Measurements from ENCODE around the gene TWF2.

Gene TWF2

DNA sequence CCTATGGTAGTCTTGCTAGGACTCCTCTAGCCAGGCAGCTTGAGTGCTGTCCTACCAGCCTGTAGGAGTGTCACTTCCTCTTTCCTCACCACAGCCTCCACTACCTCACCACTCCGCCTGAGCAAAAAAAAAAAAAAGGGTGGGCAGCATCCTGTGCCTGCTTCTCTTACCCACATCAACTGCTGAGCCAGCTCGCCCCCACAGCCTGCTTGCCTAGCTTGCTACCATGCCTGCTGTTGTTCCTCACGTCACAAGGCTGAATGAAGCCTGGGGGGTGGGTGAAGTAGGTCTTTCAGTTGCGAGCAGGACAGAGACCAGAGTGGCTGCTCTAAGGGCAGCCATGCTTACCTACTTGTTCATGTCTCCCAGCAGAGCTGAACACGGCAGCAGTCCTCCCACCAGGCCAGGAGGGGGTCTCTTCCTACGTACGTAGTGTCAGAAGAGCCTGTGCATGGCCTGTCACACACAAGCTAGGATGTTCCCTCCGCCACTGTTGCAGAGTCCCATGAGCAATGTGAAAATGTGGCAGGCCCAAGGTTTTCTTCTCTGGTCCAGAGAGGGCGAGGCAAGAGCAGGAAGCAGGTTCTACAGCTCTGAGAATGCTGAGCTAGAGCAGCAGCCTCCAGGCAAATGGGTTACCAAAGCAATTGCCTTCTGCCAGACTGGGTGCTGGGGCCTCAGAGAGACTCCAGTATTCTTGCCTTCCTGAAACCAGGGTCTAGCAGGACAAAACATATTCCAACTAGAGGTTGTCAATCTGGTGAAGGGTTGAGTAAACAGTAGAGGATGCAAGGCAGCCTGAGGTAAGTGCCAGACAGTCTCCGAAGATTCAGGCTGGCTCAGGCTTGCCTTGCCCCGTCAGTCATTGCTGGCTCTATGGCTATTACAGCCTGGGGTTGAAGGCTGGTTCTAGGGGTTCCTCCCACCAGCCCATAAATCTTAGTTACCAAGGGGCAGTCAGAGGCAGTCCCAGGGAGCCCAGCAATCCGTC, 14.7 kb upstream of the TWF2 start:
- Mint-ChIP-seq H3K9me3 (no peaks in the 10 kb centered on the region), H3K27me3 (no peaks in the 10 kb centered on the region), H3K4me3 (peak overlapping the region; percentile 78), H3K27ac (ENCODE audit: low read depth) (peak overlapping the region; percentile 97), H3K4me1 (peaks cover 85% of the 10 kb centered on the region), H3K36me3 (ENCODE audit: insufficient read depth) (peaks cover 77% of the 10 kb centered on the region)
- peak; percentile 92 for ATAC-seq (replicated peaks; ENCODE audit: extremely low read depth, poor library complexity, severe bottlenecking)
- DNase-seq (ENCODE audit: low spot score in 2 of 2), result peak; percentile 71 to 87

DNA sequence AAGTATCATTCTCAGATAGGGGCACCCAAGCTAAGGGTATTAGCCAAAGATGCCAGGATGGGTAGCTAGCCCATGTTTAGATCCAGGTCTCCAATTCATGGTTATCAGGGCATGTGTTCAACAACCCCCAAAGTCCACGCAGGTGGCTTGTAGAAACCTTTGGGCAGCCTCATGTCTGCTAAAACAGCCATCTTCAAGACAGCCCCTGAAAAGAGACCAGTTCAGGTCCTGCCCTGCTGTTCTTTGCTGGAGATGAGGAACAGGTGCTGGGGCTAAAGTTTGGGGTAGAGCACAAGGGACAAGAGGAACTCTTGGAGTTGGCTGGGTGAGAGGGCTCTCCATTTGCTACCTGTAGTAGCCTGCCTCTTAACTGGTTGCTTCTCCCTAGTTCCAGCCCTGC, 11.2 kb upstream of the TWF2 start:
- Mint-ChIP-seq H3K9me3 (no peaks in the 10 kb centered on the region), H3K27ac (ENCODE audit: low read depth) (peak overlapping the region; percentile 82), H3K4me1 (peaks cover 80% of the 10 kb centered on the region), H3K4me3 (peak overlapping the region; percentile 26), H3K36me3 (ENCODE audit: insufficient read depth) (peaks cover 60% of the 10 kb centered on the region), H3K27me3 (no peaks in the 10 kb centered on the region)
- DNase-seq (ENCODE audit: low spot score in 2 of 2) (no peak), ATAC-seq (replicated peaks; ENCODE audit: extremely low read depth, poor library complexity, severe bottlenecking) (no peak)

DNA sequence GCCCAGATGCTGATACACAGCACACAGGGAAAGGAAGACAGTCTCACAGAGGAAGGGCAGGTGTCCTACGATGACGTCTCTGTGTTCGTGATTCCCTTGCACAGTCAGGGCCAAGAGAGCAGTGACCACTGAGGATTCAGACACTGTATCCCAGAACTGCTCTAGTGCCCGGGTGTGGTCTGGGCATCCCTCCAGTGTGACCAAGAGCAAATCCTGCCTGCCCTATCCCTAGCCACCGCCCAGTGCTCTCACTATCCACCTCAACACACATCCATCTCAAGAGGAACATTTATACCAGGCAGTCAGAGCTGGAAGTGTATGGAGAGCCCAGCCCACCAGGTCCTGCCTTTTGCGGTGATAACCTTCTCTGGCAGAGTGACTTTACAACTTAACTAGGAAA, 10.7 kb upstream of the TWF2 start:
- no peak overlapping the region for H3K4me3 Mint-ChIP-seq
- no peak for ATAC-seq (replicated peaks; ENCODE audit: extremely low read depth, poor library complexity, severe bottlenecking)
- no peaks in the 10 kb centered on the region for H3K9me3 Mint-ChIP-seq
- H3K36me3 Mint-ChIP-seq (ENCODE audit: insufficient read depth), result peaks cover 57% of the 10 kb centered on the region
- no peak for DNase-seq (ENCODE audit: low spot score in 2 of 2)
- H3K4me1 Mint-ChIP-seq, result peaks cover 80% of the 10 kb centered on the region
- H3K27me3 Mint-ChIP-seq, result no peaks in the 10 kb centered on the region
- peak overlapping the region; percentile 82 for H3K27ac Mint-ChIP-seq (ENCODE audit: low read depth)

DNA sequence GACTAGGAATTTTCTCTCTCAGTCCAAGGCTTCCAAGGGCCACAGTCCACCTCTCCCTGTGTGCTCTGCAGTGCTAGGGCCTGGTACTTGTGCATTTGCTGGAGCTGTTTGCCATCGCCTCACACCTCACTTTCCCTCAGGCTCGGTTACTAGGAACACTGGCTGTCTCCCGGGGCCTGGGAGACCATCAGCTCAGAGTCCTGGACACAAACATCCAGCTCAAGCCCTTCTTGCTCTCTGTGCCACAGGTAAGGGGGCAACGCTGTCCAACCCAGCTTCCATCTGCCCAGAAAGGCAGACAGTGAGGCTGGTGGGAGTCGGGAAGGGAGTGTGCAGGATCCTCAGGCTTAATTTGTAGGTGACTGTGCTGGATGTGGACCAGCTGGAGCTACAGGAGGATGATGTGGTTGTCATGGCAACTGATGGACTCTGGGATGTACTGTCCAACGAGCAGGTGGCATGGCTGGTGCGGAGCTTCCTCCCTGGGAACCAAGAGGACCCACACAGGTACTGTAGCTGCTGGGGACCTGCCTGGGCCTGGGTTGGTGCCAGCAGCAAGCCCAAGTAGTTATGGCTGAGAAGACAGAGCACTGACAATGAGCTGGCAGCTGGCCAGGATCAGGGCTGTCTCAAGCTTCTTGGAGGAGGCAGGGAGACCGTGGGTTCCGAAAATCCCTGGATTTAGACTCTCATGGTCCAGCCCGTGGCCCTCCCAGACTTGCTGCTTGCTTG, 10.0 kb upstream of the TWF2 start:
- H3K4me1 Mint-ChIP-seq, result peaks cover 78% of the 10 kb centered on the region
- H3K27ac Mint-ChIP-seq (ENCODE audit: low read depth), result peak overlapping the region; percentile 82
- peaks cover 52% of the 10 kb centered on the region for H3K36me3 Mint-ChIP-seq (ENCODE audit: insufficient read depth)
- DNase-seq (ENCODE audit: low spot score in 2 of 2) (no peak), ATAC-seq (replicated peaks; ENCODE audit: extremely low read depth, poor library complexity, severe bottlenecking) (no peak)
- no peaks in the 10 kb centered on the region for H3K27me3 Mint-ChIP-seq
- no peaks in the 10 kb centered on the region for H3K9me3 Mint-ChIP-seq
- H3K4me3 Mint-ChIP-seq, result no peak overlapping the region

DNA sequence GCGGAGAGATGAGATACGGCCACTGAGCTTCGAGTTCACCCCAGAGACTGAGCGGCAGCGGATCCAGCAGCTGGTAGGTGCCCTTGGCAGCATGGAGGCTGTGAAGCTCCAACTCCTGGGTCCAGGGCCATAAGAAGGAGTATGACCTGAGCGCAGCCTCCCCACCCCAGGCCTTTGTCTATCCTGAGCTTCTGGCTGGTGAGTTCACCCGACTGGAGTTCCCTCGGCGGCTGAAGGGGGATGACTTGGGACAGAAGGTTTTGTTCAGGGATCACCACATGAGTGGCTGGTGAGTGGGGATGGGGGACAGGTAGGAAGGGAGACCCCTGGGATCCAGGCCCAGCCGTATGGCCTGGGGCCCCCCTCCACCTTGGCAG, 9.2 kb upstream of the TWF2 start:
- Mint-ChIP-seq H3K36me3 (ENCODE audit: insufficient read depth) (peaks cover 44% of the 10 kb centered on the region), H3K4me3 (peak overlapping the region; percentile 88), H3K9me3 (no peaks in the 10 kb centered on the region), H3K27ac (ENCODE audit: low read depth) (peak overlapping the region; percentile 82), H3K4me1 (peaks cover 76% of the 10 kb centered on the region), H3K27me3 (no peaks in the 10 kb centered on the region)
- no peak for ATAC-seq (replicated peaks; ENCODE audit: extremely low read depth, poor library complexity, severe bottlenecking)
- DNase-seq (ENCODE audit: low spot score in 2 of 2), result no peak

DNA sequence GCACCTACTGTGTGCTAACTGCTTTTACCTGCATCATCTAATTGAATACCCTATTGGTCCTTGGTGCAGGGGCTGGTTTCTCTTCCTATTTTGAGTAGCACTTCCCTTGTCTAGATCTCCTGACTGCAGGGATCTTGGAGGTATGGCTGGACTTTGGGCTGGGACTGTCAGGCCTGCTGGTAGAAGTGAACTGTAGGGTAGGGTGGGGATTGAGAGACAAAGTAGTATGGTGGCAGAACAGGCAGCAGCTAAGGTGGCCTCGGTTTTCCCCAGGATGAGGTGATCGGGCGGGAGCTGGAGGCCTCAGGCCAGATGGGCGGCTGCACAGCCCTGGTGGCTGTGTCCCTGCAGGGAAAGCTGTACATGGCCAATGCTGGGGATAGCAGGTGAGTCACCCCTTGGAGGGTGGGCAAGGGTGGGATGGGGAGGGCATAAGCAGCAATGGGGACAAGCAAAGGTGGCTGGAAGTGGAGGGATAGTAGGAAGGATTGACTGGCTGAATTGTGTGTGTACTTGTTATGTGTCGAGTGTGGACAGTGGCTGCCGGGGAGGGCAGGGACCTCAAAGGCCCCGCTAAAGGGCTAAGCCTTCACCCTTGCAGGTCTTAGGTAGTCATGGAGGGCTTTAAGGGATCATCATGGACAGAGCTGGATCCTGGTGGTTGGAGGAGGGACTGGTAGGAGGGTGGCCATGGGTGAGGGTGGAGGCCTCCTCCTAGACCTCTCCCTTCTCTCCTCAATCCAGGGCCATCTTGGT, 8.6 kb upstream of the TWF2 start:
- peaks cover 39% of the 10 kb centered on the region for H3K36me3 Mint-ChIP-seq (ENCODE audit: insufficient read depth)
- no peak for DNase-seq (ENCODE audit: low spot score in 2 of 2)
- ATAC-seq (replicated peaks; ENCODE audit: extremely low read depth, poor library complexity, severe bottlenecking), result no peak

DNA sequence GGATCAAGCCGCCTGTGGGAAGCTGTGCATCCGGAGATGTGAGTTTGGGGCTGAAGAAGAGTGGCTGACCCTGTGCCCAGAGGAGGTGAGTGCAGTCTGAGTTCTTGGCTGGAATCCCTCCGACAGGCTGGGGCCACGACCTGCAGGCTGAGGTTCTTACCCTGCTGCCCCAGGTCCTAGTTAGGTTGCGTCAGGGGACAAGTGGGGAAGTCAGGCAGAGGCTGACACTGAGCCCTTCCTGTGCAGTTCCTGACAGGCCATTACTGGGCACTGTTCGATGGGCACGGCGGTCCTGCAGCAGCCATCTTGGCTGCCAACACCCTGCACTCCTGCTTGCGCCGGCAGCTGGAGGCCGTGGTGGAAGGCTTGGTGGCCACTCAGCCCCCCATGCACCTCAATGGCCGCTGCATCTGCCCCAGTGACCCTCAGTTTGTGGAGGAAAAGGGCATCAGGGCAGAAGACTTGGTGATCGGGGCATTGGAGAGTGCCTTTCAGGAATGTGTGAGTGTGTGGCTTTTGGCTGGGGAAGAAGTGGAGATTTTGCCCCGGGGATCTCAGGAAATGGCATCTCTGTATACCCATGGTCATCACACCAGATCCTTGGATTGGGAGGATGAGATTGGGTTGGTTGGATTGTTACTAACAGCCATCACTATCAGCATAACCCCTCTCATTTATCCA, 7.9 kb upstream of the TWF2 start:
- H3K4me3 Mint-ChIP-seq, result peak overlapping the region; percentile 88
- peak overlapping the region; percentile 82 for H3K27ac Mint-ChIP-seq (ENCODE audit: low read depth)
- no peaks in the 10 kb centered on the region for H3K9me3 Mint-ChIP-seq
- H3K36me3 Mint-ChIP-seq (ENCODE audit: insufficient read depth), result peaks cover 37% of the 10 kb centered on the region
- no peaks in the 10 kb centered on the region for H3K27me3 Mint-ChIP-seq
- ATAC-seq (replicated peaks; ENCODE audit: extremely low read depth, poor library complexity, severe bottlenecking) (no peak), DNase-seq (ENCODE audit: low spot score in 2 of 2) (no peak)
- peaks cover 65% of the 10 kb centered on the region for H3K4me1 Mint-ChIP-seq

More for the DNA sequence above, 8.6 kb upstream of the TWF2 start:
- no peaks in the 10 kb centered on the region for H3K9me3 Mint-ChIP-seq
- peaks cover 72% of the 10 kb centered on the region for H3K4me1 Mint-ChIP-seq
- no peaks in the 10 kb centered on the region for H3K27me3 Mint-ChIP-seq
- H3K27ac Mint-ChIP-seq (ENCODE audit: low read depth), result peak overlapping the region; percentile 82
- H3K4me3 Mint-ChIP-seq, result peak overlapping the region; percentile 88

DNA sequence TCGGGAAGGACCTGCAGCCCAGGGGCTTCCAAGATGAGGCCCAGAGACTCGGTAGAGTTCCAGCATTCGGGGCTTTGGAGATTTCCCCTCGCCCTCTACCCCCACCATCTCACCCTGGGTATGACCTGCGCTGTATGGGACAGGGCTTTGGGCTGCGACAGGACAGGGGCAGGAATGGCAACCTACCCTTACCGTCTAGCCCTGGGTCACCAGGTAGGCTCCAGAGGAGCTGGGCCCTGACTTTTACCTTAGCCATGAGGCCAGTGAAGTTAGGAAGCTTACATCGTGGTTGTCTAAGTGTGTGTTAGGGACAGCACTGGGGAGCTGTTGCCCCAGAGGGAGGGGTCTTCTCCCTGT, 7.3 kb upstream of the TWF2 start:
- peak; percentile 22 for ATAC-seq (replicated peaks; ENCODE audit: extremely low read depth, poor library complexity, severe bottlenecking)
- Mint-ChIP-seq H3K4me1 (peaks cover 63% of the 10 kb centered on the region), H3K36me3 (ENCODE audit: insufficient read depth) (peaks cover 33% of the 10 kb centered on the region), H3K4me3 (peak overlapping the region; percentile 88), H3K27me3 (no peaks in the 10 kb centered on the region), H3K27ac (ENCODE audit: low read depth) (peak overlapping the region; percentile 82), H3K9me3 (no peaks in the 10 kb centered on the region)
- no peak for DNase-seq (ENCODE audit: low spot score in 2 of 2)

DNA sequence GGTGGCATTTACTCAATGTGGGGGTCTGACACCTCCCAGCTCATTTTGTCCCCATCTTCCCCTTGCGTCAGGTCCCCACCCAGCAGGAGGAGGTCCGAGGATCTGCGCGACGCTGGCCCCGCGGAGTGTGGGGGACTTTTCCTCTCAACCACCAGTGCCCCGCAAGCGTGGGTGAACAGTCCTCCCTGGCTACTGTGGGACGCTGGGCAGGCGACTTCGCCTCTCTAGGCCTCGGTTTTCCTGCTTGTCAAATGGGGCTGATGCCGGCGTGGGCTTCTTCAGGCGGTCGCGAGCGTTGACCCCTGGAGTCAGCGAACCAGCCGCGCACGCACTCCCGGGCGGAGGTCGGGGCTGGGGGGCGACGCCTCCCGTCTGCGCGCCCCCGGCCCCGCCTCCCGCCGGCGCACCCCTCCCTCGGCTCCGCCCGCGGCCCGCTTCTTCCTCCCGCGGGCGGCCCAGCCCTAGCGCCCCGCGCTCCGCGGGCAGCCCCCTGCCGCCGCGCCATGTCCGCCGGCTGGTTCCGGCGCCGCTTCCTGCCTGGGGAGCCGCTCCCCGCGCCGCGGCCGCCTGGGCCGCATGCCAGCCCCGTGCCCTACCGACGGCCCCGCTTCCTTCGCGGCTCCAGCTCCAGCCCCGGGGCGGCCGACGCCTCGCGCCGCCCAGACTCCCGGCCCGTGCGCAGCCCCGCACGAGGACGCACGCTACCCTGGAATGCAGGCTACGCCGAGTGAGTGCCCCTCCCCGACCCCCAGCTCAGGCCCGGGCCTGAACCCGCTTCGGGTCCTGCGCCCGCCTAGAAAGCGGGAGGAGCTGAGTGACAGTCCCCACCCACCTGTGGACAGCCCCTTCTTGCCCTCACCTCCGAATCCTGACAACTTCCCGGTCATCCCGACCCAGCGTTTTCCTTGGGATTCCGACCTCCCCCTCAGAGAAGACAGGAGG, 6.6 kb upstream of the TWF2 start, which contains the start of gene PPM1M:
PPM1M (plus strand) TSS at position 438 of the 942 bp plus-strand sequence; CDS start at position 504, 66 bp downstream.
- Mint-ChIP-seq H3K27ac (ENCODE audit: low read depth) (peak within 1 kb of the TSS; percentile 90), H3K36me3 (ENCODE audit: insufficient read depth) (peaks cover 29% of the 10 kb centered on the region), H3K27me3 (no peaks in the 10 kb centered on the region), H3K4me3 (peak within 1 kb of the TSS; percentile 88), H3K9me3 (no peaks in the 10 kb centered on the region), H3K4me1 (peaks cover 67% of the 10 kb centered on the region)
- ATAC-seq (replicated peaks; ENCODE audit: extremely low read depth, poor library complexity, severe bottlenecking) (peak; percentile 67), DNase-seq (ENCODE audit: low spot score in 2 of 2) (peak; percentile 49 to 55)

DNA sequence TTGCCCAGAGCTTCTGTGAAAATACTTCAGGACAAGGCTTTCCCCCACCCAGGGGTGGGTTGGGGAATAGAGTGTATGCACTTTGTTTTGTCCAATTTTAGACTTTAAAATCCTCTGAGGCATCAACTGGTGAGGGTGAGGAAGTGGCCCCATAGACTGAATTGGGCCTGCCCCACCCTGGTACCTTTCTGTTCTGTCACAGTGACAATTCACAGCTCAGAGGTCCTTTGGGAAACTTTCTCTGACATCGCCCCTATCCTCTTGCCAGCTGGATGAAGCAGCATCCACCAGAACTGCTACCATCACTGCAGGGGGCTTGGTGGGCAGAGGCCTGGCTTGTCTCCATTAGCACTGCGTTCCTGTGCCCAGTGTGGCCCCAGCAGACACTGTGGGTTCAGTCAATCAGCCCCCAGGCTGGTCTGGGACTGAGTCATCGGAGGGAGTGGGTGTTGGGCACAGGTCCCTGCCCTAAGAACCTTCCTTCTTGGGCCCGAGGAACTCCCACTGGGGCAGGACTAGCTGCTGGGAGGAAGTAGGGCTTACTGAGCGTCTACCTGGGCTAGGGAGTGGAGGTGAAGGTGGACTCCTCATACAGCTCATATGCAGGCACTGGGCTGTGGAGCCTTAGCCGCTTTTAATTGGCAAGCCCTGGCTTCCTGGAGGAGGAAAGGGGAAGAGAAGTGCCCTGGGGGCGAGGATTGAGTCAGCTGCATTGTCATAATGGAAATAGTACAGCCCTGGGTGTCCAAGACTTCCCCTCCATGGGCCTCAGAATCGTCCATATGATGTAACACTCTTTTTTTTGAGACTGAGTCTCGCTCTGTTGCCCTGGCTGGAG, 5.1 kb upstream of the TWF2 start:
- no peak for DNase-seq (ENCODE audit: low spot score in 2 of 2)
- ATAC-seq (replicated peaks; ENCODE audit: extremely low read depth, poor library complexity, severe bottlenecking), result no peak
- Mint-ChIP-seq H3K36me3 (ENCODE audit: insufficient read depth) (peaks cover 30% of the 10 kb centered on the region), H3K9me3 (no peaks in the 10 kb centered on the region), H3K27me3 (no peaks in the 10 kb centered on the region), H3K4me3 (peak overlapping the region; percentile 88), H3K4me1 (peaks cover 68% of the 10 kb centered on the region), H3K27ac (ENCODE audit: low read depth) (peak overlapping the region; percentile 87)
